ENCODE results near the gene B4GALT5. TPM values are rescaled to one million over a fixed set of nuclear protein-coding genes. Genes with fewer than 3 reads are reported as not detected.
"Not testable (repeated sequence)": the region's sequence is repeated elsewhere in the genome, so short reads cannot be mapped to it uniquely, and the experiment has no call there.

The B4GALT5 gene
- total and polyA plus RNA-seq, 2 donors from 2014 or later = 21.4 to 73.3 TPM

- no peak for FAIRE-seq
- intact Hi-C loops (cut with DNase I) = no loop called here
- H3K27ac ChIP-seq (ENCODE audit: low read depth in 2 of 2, low read length in 2 of 2) = no peak overlapping the region
These were observed 94.3 kb downstream of the B4GALT5 start for GRCh38 chr20:49619113-49620048.

GRCh38 chr20:49618289-49618688 is 95.4 kb downstream of the B4GALT5 start:
- no peak for TF ChIP-seq CTCF (IDR thresholded peaks at IDR 0.05; ENCODE audit: borderline replicate concordance, extremely low read depth, insufficient read depth)
- FAIRE-seq (no peak), DNase-seq (no peak)
- H3K36me3 ChIP-seq (ENCODE audit: control insufficient read depth in 2 of 3, insufficient read depth in 3 of 3, low read length in 3 of 3) = no peaks in the 10 kb centered on the region
- H3K27me3 ChIP-seq (ENCODE audit: control insufficient read depth, insufficient read depth, low read length) = no peaks in the 10 kb centered on the region
- H3K4me1 ChIP-seq (ENCODE audit: control insufficient read depth in 2 of 3, insufficient read depth in 2 of 3, low read depth in 1 of 3, low read length in 3 of 3) = peaks cover 0 to 13% (median 8%) of the 10 kb centered on the region in 3 donors
- no peak overlapping the region for H3K9ac ChIP-seq (ENCODE audit: low read length in 3 of 3)
- H3K4me3 ChIP-seq (ENCODE audit: low read length in 3 of 3) = no peak overlapping the region
- no peak overlapping the region for H3K27ac ChIP-seq (ENCODE audit: low read depth in 2 of 2, low read length in 2 of 2)
- intact Hi-C loops (cut with DNase I) = no loop called here
- no peaks in the 10 kb centered on the region for H3K9me3 ChIP-seq (ENCODE audit: control insufficient read depth in 2 of 3, insufficient read depth in 1 of 3, low read length in 3 of 3)

More at GRCh38 chr20:49619113-49620048, 94.3 kb downstream of the B4GALT5 start:
- Histone ChIP-seq H3K4me3 (ENCODE audit: low read length in 3 of 3) (peak overlapping the region in 1 of 3 donors; percentile 11), H3K4me1 (ENCODE audit: control insufficient read depth in 2 of 3, insufficient read depth in 2 of 3, low read depth in 1 of 3, low read length in 3 of 3) (peaks cover 0 to 13% (median 8%) of the 10 kb centered on the region in 3 donors), H3K27me3 (ENCODE audit: control insufficient read depth, insufficient read depth, low read length) (no peaks in the 10 kb centered on the region), H3K9ac (ENCODE audit: low read length in 3 of 3) (no peak overlapping the region), H3K36me3 (ENCODE audit: control insufficient read depth in 2 of 3, insufficient read depth in 3 of 3, low read length in 3 of 3) (no peaks in the 10 kb centered on the region), H3K9me3 (ENCODE audit: control insufficient read depth in 2 of 3, insufficient read depth in 1 of 3, low read length in 3 of 3) (no peaks in the 10 kb centered on the region)
- no peak for DNase-seq
- TF ChIP-seq CTCF (IDR thresholded peaks at IDR 0.05; ENCODE audit: borderline replicate concordance, extremely low read depth, insufficient read depth) = no peak

GRCh38 chr20:49617394-49617793 is 96.3 kb downstream of the B4GALT5 start:
- peaks cover 0 to 13% (median 8%) of the 10 kb centered on the region in 3 donors for H3K4me1 ChIP-seq (ENCODE audit: control insufficient read depth in 2 of 3, insufficient read depth in 2 of 3, low read depth in 1 of 3, low read length in 3 of 3)
- H3K27ac ChIP-seq (ENCODE audit: low read depth in 2 of 2, low read length in 2 of 2); H3K27me3 ChIP-seq (ENCODE audit: control insufficient read depth, insufficient read depth, low read length); H3K9me3 ChIP-seq (ENCODE audit: control insufficient read depth in 2 of 3, insufficient read depth in 1 of 3, low read length in 3 of 3); FAIRE-seq; H3K4me3 ChIP-seq (ENCODE audit: low read length in 3 of 3); H3K36me3 ChIP-seq (ENCODE audit: control insufficient read depth in 2 of 3, insufficient read depth in 3 of 3, low read length in 3 of 3); H3K9ac ChIP-seq (ENCODE audit: low read length in 3 of 3); intact Hi-C loops (cut with DNase I); DNase-seq: not testable (repeated sequence)
